HEK293T (cell line): Measurements from ENCODE around the gene CAMSAP1.

Source experiments
- ARNT ChIP-seq: fragments of 450-650 bp; IDR thresholded peaks from 2 replicates; pipeline ENCODE4 v1.6.1; 2017; ENCODE audit warnings: mild to moderate bottlenecking
- FOXK2 ChIP-seq: fragments of 450-650 bp; IDR thresholded peaks from 2 replicates; pipeline ENCODE4 v1.6.1; 2016; ENCODE audit warnings: mild to moderate bottlenecking
- FOXM1 ChIP-seq: fragments of 450-650 bp; IDR thresholded peaks from 2 replicates; pipeline ENCODE4 v1.6.1; 2017; ENCODE audit warnings: mild to moderate bottlenecking, borderline replicate concordance
- LEF1 ChIP-seq: fragments of 450-650 bp; IDR thresholded peaks from 2 replicates; pipeline ENCODE4 v1.6.1; 2017; ENCODE audit warnings: mild to moderate bottlenecking, borderline replicate concordance
- PKNOX1 ChIP-seq: fragments of 450-650 bp; IDR thresholded peaks from 2 replicates; pipeline ENCODE4 v1.6.1; 2016

DNA sequence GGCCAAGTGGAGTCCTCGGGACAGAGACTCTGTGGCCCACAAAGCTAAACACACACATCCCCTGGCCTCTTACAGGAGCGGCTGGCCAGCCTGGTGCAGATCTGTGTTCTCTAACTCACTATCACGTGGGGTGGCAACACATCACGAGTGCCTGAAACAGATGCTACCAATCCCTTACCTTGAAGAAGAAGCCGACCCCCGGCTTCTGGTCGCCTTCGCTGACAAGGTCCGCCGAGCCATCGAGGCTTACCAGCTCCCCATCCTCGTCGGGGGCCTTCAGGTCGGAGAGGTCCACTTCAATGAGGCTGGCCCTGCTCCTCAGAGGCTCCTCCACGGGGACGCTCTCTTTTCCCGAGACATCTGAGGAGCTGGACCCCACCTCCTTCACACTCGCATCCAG is 86.7 kb downstream of the CAMSAP1 start:
- TF ChIP-seq FOXK2 (no peak), ARNT (no peak), FOXM1 (no peak), LEF1 (no peak), PKNOX1 (no peak)
